Nephron progenitor cell (in vitro differentiated cells): ENCODE data around the gene COA1.

ENCODE experiments used
- DNase-seq: peaks from one replicate; pipeline ENCODE4 v3.0.0; 2021
- H3K27ac Mint-ChIP-seq: 2 replicates; pipeline ENCODE4 v1.8.0; 2021; ENCODE audit warnings: mild to moderate bottlenecking, moderate library complexity, mixed read lengths
- H3K27me3 Mint-ChIP-seq: 2 replicates; pipeline ENCODE4 v1.8.0; 2021; ENCODE audit warnings: mild to moderate bottlenecking, low read depth, mixed read lengths; ENCODE audit not compliant: poor library complexity
- H3K36me3 Mint-ChIP-seq: 2 replicates; pipeline ENCODE4 v1.8.0; 2021; ENCODE audit warnings: low read depth, mixed read lengths
- H3K4me1 Mint-ChIP-seq: 2 replicates; pipeline ENCODE4 v1.8.0; 2021; ENCODE audit warnings: mixed read lengths
- H3K4me3 Mint-ChIP-seq: 2 replicates; pipeline ENCODE4 v1.8.0; 2021; ENCODE audit warnings: mild to moderate bottlenecking, moderate library complexity, mixed read lengths
- H3K9me3 Mint-ChIP-seq: 2 replicates; pipeline ENCODE4 v1.8.0; 2021; ENCODE audit warnings: mild to moderate bottlenecking, moderate library complexity, mixed read lengths
- TF ChIP-seq, protein P1 (sequence below): fragments of 200-600 bp; sonication (generic); IDR thresholded peaks from 2 replicates; pipeline ENCODE4 v1.5.0; 2021; ENCODE audit warnings: antibody characterized with exemption

The COA1 gene

DNA sequence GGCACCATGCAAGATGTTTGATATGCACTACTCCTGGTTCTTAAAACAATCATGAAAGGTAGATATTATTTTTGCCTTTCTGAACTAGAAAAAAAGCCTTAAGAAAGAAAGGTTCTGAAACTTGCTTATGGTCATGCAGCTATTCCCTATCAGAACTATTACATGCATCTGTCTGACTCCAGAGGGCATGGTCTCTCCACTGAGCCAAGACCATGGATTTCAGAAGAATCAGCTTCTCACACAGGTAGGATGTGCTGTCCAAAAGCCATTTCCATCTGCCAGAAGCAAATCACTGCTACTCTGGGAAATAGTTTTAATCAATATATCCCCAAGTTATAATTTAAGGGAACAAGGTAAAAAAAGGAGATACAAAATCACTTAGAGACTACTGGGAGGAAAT lies 77.0 kb downstream of the COA1 start:
- Mint-ChIP-seq H3K9me3 (no peaks in the 10 kb centered on the region), H3K27me3 (no peaks in the 10 kb centered on the region), H3K4me1 (peaks cover 26% of the 10 kb centered on the region), H3K36me3 (peaks cover 69% of the 10 kb centered on the region), H3K27ac (peak overlapping the region; percentile 30), H3K4me3 (no peak overlapping the region)
- TF ChIP-seq, protein P1, sequence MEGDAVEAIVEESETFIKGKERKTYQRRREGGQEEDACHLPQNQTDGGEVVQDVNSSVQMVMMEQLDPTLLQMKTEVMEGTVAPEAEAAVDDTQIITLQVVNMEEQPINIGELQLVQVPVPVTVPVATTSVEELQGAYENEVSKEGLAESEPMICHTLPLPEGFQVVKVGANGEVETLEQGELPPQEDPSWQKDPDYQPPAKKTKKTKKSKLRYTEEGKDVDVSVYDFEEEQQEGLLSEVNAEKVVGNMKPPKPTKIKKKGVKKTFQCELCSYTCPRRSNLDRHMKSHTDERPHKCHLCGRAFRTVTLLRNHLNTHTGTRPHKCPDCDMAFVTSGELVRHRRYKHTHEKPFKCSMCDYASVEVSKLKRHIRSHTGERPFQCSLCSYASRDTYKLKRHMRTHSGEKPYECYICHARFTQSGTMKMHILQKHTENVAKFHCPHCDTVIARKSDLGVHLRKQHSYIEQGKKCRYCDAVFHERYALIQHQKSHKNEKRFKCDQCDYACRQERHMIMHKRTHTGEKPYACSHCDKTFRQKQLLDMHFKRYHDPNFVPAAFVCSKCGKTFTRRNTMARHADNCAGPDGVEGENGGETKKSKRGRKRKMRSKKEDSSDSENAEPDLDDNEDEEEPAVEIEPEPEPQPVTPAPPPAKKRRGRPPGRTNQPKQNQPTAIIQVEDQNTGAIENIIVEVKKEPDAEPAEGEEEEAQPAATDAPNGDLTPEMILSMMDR, result no peak
- no peak for DNase-seq

DNA sequence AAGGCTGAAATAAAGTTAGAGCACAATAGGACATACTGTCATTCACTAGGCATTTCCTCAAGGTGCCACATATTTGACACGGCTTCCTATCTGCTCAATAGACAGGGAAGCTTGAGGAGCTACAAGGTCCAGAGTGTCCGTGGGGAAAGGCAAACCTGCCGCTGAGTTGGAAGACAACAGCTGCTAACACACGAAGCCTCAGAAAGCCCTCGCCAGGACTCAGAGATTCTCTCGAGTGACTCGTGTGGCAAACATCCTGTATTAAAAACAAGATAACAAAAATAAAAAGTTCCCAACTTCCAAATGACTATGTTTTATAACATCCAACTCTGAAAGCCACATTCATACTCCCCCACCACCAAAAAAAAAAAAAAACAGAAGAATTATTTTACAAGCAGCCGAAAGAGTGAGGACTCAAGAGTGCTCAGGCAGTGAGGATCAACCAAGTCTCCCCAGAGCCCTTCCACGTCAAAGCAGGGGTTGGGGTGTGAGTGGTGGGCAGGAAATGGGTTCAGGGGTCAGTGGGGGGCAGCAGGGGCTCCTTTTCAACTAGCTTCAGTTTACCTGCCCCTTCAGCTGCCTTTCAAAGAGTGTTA lies 78.8 kb downstream of the COA1 start:
- H3K4me1 Mint-ChIP-seq, result peaks cover 26% of the 10 kb centered on the region
- DNase-seq, result no peak
- no peaks in the 10 kb centered on the region for H3K27me3 Mint-ChIP-seq
- peaks cover 60% of the 10 kb centered on the region for H3K36me3 Mint-ChIP-seq
- H3K9me3 Mint-ChIP-seq, result no peaks in the 10 kb centered on the region
- TF ChIP-seq, protein P1, result no peak
- H3K27ac Mint-ChIP-seq, result peak overlapping the region; percentile 91
- no peak overlapping the region for H3K4me3 Mint-ChIP-seq

DNA sequence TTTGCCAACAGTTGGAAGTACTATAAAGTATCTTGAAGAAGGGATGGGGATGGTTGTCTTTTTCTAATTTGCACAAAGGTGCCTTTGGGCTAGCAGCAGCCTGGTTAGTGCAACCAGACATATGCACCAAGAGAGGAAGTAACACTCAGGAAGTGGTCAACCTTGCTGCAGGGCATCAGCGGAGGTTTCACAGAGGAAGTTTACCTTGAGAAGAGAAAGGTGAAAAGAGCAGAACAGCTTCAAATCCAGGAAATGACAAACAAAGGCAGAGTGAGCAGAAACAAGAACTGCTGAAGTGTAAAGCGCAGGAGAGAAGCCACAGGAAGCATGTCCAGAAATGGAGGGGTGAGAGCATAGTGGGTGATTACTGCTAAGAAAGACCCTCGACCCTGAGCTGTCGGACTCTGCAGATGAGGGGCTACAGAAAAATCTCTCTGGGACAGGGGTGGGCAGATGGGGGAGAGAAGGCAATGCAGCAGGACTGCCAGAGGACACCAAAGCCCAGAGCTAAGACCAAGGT lies 79.5 kb downstream of the COA1 start:
- Mint-ChIP-seq H3K27me3 (no peaks in the 10 kb centered on the region), H3K36me3 (peaks cover 63% of the 10 kb centered on the region)

GRCh38 chr7:43648473-43649406 lies 80.6 kb downstream of the COA1 start:
- Mint-ChIP-seq H3K4me3 (no peak overlapping the region), H3K4me1 (peaks cover 26% of the 10 kb centered on the region), H3K27ac (peak overlapping the region; percentile 86), H3K27me3 (peaks cover 3% of the 10 kb centered on the region), H3K36me3 (peaks cover 64% of the 10 kb centered on the region), H3K9me3 (no peaks in the 10 kb centered on the region)
- TF ChIP-seq, protein P1, result no peak
- no peak for DNase-seq

More for the DNA sequence above, 79.5 kb downstream of the COA1 start:
- H3K4me3 Mint-ChIP-seq, result no peak overlapping the region
- TF ChIP-seq, protein P1, result no peak
- peak overlapping the region; percentile 79 for H3K27ac Mint-ChIP-seq
- no peak for DNase-seq
- no peaks in the 10 kb centered on the region for H3K9me3 Mint-ChIP-seq
- H3K4me1 Mint-ChIP-seq, result peaks cover 26% of the 10 kb centered on the region

DNA sequence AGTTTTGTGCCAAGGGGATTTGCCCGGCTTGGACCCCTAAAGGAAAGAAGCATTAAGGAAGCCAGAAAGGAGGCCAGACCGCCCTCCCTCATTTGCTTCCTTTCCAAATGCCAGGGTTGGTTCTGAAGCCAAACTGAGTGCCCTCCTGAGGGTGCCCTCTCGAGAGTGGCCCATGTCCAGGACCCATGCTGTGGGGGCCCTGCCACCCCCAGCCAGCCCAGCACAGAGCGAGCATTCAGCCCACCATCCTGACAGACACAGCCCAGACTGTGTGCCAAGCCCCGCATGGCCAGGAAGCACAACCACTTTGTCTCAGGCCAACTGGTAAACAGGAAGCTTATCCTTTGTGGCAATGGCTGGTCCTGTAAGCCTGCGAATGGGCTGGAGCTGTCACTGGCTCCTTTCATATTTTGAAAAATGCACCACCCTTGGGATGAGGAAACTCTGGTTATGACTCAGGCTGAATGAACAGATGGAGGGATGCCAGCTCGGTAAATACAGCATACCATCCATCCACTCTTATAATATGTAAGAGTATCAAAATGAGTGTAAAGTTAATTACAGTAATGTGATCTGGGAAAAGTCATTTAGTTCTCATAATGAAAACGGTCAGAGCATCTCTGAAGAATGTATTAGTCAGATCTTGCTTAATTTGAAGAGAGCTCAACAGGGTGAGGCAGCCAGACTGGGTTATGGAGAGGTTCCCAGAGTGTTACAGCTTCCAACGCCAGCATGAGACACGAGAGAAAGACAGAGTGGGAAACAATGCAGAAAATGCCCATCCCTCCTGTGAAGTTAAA lies 81.5 kb downstream of the COA1 start:
- DNase-seq, result no peak
- H3K9me3 Mint-ChIP-seq, result no peaks in the 10 kb centered on the region
- TF ChIP-seq, protein P1, result no peak
- H3K27ac Mint-ChIP-seq, result peak overlapping the region; percentile 86
- H3K27me3 Mint-ChIP-seq, result peaks cover 3% of the 10 kb centered on the region
- H3K36me3 Mint-ChIP-seq, result peaks cover 62% of the 10 kb centered on the region
- no peak overlapping the region for H3K4me3 Mint-ChIP-seq
- peaks cover 26% of the 10 kb centered on the region for H3K4me1 Mint-ChIP-seq
